MM.1S (cell line): ENCODE measurements around the gene NFKBIL1.

Source experiments
- DNase-seq: peaks from one replicate; pipeline ENCODE4 v3.0.0-alpha.2; 2015
- H2AFZ ChIP-seq: fragments of 300-600 bp; sonication (generic); 2 replicates; pipeline ENCODE4 v1.6.0; 2016; ENCODE audit warnings: antibody characterized with exemption, low read length
- H3F3A ChIP-seq: fragments of 300-600 bp; sonication (generic); 2 replicates; pipeline ENCODE4 v1.6.1; 2016; ENCODE audit warnings: mild to moderate bottlenecking, antibody characterized with exemption, low read length, moderate library complexity, mixed read lengths; ENCODE audit not compliant: insufficient read depth
- H3K27ac ChIP-seq: fragments of 300-600 bp; sonication (generic); 2 replicates; pipeline ENCODE4 v1.5.1; 2016; ENCODE audit warnings: mild to moderate bottlenecking, low read length
- H3K27me3 ChIP-seq: fragments of 300-600 bp; sonication (generic); replicated peaks from 2 replicates; pipeline ENCODE4 v1.6.0; 2016; ENCODE audit warnings: low read length; ENCODE audit not compliant: insufficient read depth
- H3K36me3 ChIP-seq: fragments of 300-600 bp; sonication (generic); replicated peaks from 2 replicates; pipeline ENCODE4 v1.6.1; 2016; ENCODE audit warnings: mild to moderate bottlenecking, low read length, mixed read lengths; ENCODE audit not compliant: insufficient read depth
- H3K4me1 ChIP-seq: fragments of 300-600 bp; sonication (generic); 2 replicates; pipeline ENCODE4 v1.6.1; 2016; ENCODE audit warnings: low read length, mixed read lengths
- H3K4me2 ChIP-seq: fragments of 300-600 bp; sonication (generic); 2 replicates; pipeline ENCODE4 v1.6.0; 2016; ENCODE audit warnings: low read depth, low read length
- H3K4me3 ChIP-seq: fragments of 300-600 bp; sonication (generic); 2 replicates; pipeline ENCODE4 v1.5.1; 2016; ENCODE audit warnings: low read length, mixed read lengths
- H3K79me2 ChIP-seq: fragments of 300-600 bp; sonication (generic); 2 replicates; pipeline ENCODE4 v1.6.1; 2016; ENCODE audit warnings: mixed run types, low read length, mixed read lengths
- H3K9ac ChIP-seq: fragments of 300-600 bp; sonication (generic); 2 replicates; pipeline ENCODE4 v1.6.1; 2016; ENCODE audit warnings: low read length, mixed read lengths
- H3K9me2 ChIP-seq: fragments of 300-600 bp; sonication (generic); replicated peaks from 2 replicates; pipeline ENCODE4 v1.6.1; 2016; ENCODE audit warnings: mild to moderate bottlenecking, low read length, mixed read lengths; ENCODE audit not compliant: insufficient read depth
- H3K9me3 ChIP-seq: fragments of 300-600 bp; sonication (generic); replicated peaks from 2 replicates; pipeline ENCODE4 v1.6.1; 2016; ENCODE audit warnings: mild to moderate bottlenecking, low read length, mixed read lengths; ENCODE audit not compliant: insufficient read depth
- H4K20me1 ChIP-seq: fragments of 300-600 bp; sonication (generic); 2 replicates; pipeline ENCODE4 v1.6.1; 2016; ENCODE audit warnings: mild to moderate bottlenecking, low read length, moderate library complexity, mixed read lengths; ENCODE audit not compliant: insufficient read depth
- EZH2 ChIP-seq: fragments of 300-600 bp; sonication (generic); optimal IDR thresholded peaks from 2 replicates; pipeline ENCODE3; 2017; ENCODE audit warnings: low read depth, mild to moderate bottlenecking, antibody characterized with exemption, low read length, mixed read lengths
- EZH2phosphoT487 ChIP-seq: fragments of 300-600 bp; sonication (generic); IDR thresholded peaks from 2 replicates; pipeline ENCODE4 v1.6.1; 2018; ENCODE audit warnings: antibody characterized with exemption, low read length
- TF ChIP-seq, protein P1 (sequence below): fragments of 300-600 bp; sonication (generic); IDR thresholded peaks from 2 replicates; pipeline ENCODE4 v1.5.1; 2016; ENCODE audit warnings: antibody characterized with exemption, low read length, mixed read lengths

The NFKBIL1 gene

GRCh38 chr6:31560697-31561058 lies 13.3 kb downstream of the NFKBIL1 start:
- Histone ChIP-seq H4K20me1 (peaks cover 10% of the 10 kb centered on the region; the same call in 1 of the 2 replicates), H3K9me3 (no peaks in the 10 kb centered on the region), H3K4me2 (peak overlapping the region; percentile 67), H3K4me1 (peaks cover 32% of the 10 kb centered on the region), H3K79me2 (no peaks in the 10 kb centered on the region), H3F3A (peaks cover 15% of the 10 kb centered on the region), H3K4me3 (0 out of 2 replicates have a peak overlapping the region, but pooled peaks have one; percentile 6), H3K36me3 (no peaks in the 10 kb centered on the region), H3K27ac (no peak overlapping the region), H2AFZ (no peak overlapping the region), H3K27me3 (peaks cover 13% of the 10 kb centered on the region; the same call in 1 of the 2 replicates), H3K9me2 (no peaks in the 10 kb centered on the region), H3K9ac (no peak overlapping the region)
- DNase-seq = no peak
- TF ChIP-seq, protein P1, sequence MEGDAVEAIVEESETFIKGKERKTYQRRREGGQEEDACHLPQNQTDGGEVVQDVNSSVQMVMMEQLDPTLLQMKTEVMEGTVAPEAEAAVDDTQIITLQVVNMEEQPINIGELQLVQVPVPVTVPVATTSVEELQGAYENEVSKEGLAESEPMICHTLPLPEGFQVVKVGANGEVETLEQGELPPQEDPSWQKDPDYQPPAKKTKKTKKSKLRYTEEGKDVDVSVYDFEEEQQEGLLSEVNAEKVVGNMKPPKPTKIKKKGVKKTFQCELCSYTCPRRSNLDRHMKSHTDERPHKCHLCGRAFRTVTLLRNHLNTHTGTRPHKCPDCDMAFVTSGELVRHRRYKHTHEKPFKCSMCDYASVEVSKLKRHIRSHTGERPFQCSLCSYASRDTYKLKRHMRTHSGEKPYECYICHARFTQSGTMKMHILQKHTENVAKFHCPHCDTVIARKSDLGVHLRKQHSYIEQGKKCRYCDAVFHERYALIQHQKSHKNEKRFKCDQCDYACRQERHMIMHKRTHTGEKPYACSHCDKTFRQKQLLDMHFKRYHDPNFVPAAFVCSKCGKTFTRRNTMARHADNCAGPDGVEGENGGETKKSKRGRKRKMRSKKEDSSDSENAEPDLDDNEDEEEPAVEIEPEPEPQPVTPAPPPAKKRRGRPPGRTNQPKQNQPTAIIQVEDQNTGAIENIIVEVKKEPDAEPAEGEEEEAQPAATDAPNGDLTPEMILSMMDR = no peak
- TF ChIP-seq EZH2phosphoT487 (no peak), EZH2 (no peak)

DNA sequence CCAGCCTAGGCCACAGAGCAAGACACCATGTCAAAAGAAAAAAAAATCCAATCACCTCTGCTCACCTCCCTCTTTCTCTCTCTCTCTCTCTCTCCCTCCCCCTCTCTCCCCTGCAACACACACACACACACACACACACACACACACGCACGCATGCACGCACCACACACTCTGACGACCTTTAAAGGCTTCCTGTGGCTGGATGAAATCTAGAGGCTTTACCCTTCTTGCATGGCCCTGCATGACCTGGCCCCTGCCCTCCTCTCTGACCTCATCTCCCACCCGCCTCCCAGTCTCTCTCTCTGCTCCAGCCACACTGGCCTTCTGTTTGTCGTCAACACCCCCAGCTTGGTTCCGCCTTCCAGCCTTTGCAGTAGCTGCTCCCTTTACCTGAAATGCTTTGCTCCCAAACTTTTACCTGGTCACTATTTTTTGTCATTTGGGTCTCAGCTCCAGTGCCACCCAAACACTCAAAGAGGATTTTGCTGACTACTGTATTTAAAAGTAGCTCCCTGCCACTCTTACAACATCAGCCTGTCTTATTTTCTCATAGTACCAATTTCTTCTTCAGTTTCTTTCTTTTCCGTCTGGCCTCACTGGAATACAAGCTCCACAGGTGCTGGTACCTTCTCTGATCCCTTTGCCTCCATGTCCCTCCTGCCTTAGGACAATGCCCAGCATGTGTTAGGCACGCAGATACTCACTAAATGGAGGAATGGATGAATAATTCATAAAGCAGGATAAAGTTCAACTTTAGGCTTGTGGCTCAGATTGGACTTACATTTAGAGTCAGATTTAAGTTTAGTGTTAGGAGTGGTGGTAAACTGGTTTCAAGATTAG lies 20.3 kb downstream of the NFKBIL1 start:
- Histone ChIP-seq H3K79me2 (no peaks in the 10 kb centered on the region), H3K4me2 (peak overlapping the region; percentile 28; the same call in 1 of the 2 replicates), H3K9me2 (no peaks in the 10 kb centered on the region), H2AFZ (no peak overlapping the region), H3K4me1 (peaks cover 46% of the 10 kb centered on the region), H3K4me3 (no peak overlapping the region), H3K9ac (no peak overlapping the region), H3K27ac (peak overlapping the region; percentile 9; the same call in 1 of the 2 replicates), H3K36me3 (no peaks in the 10 kb centered on the region), H4K20me1 (no peaks in the 10 kb centered on the region), H3K27me3 (peaks cover 6% of the 10 kb centered on the region; the same call in 1 of the 2 replicates), H3F3A (peaks cover 17% of the 10 kb centered on the region), H3K9me3 (no peaks in the 10 kb centered on the region)
- no peak for TF ChIP-seq EZH2
- TF ChIP-seq EZH2phosphoT487 = no peak
- TF ChIP-seq, protein P1 = no peak
- no peak for DNase-seq

DNA sequence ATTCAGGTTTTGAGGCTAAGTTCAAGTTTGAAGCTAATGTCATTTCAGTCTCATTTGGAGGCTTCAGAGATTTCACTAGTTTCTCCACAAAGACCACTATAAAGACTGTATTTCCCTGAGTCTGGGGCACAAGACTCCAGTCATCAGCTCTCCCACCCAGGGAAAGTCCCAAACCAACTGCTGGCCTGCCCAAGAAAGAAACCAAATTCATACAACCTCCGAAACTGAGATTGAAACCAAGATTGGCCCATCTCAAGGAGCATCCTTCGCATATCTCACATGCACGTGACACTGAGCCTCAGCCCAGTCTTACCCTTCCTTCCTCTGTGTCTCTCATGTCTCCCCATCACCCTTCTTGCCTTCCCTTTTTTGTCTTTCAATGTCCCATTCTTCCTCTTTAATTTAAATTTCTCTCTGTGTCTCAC lies 21.1 kb downstream of the NFKBIL1 start:
- peaks cover 10% of the 10 kb centered on the region for H3K27me3 ChIP-seq
- no peaks in the 10 kb centered on the region for H4K20me1 ChIP-seq
- no peaks in the 10 kb centered on the region for H3K9me2 ChIP-seq
- DNase-seq = peak; percentile 91
- no peak overlapping the region for H3K9ac ChIP-seq
- H3K9me3 ChIP-seq = no peaks in the 10 kb centered on the region
- peak overlapping the region; percentile 9; the same call in 1 of the 2 replicates for H3K27ac ChIP-seq
- peak overlapping the region; percentile 28; the same call in 1 of the 2 replicates for H3K4me2 ChIP-seq
- TF ChIP-seq, protein P1 = no peak
- no peak for TF ChIP-seq EZH2
- no peak for TF ChIP-seq EZH2phosphoT487
- H3K79me2 ChIP-seq = no peaks in the 10 kb centered on the region
- H3K4me3 ChIP-seq = no peak overlapping the region
- peaks cover 17% of the 10 kb centered on the region for H3F3A ChIP-seq
- no peaks in the 10 kb centered on the region for H3K36me3 ChIP-seq
- H3K4me1 ChIP-seq = peaks cover 47% of the 10 kb centered on the region
- H2AFZ ChIP-seq = no peak overlapping the region
